Liver (tissue), 9 donors: ENCODE measurements around the gene CTAGE9. TPM values are rescaled to one million over a fixed set of nuclear protein-coding genes. Genes with fewer than 3 reads are reported as not detected.

Source experiments
- DNase-seq: peaks from one replicate; pipeline ENCODE4 v3.0.0-alpha.2; 2017; ENCODE audit warnings: low spot score
- H3K27ac ChIP-seq, 2 donors: one replicate each; pipeline ENCODE4 v1.7.0; 2013; ENCODE audit warnings: inconsistent platforms in 2 of 2, low read length in 2 of 2, control low read depth in 1 of 2, low read depth in 1 of 2, mild to moderate bottlenecking in 1 of 2
- H3K27me3 ChIP-seq, 4 donors: one replicate each; pipeline versions ENCODE4 v1.6.1 to v1.7.0; 2013; ENCODE audit warnings: low read length in 3 of 4, inconsistent platforms in 1 of 4, mild to moderate bottlenecking in 1 of 4, moderate library complexity in 1 of 4; ENCODE audit not compliant: control insufficient read depth in 4 of 4, insufficient read depth in 4 of 4
- H3K36me3 ChIP-seq, 4 donors: one replicate each; pipeline versions ENCODE4 v1.6.1 to v1.7.0; 2013; ENCODE audit warnings: low read length in 3 of 4, mild to moderate bottlenecking in 3 of 4, low read depth in 1 of 4, moderate library complexity in 1 of 4; ENCODE audit not compliant: control insufficient read depth in 4 of 4, insufficient read depth in 3 of 4
- H3K4me1 ChIP-seq, 4 donors: one replicate each; pipeline versions ENCODE4 v1.6.1 to v1.7.0; 2013; ENCODE audit warnings: low read length in 3 of 4, mild to moderate bottlenecking in 3 of 4, moderate library complexity in 1 of 4; ENCODE audit not compliant: control insufficient read depth in 4 of 4, insufficient read depth in 4 of 4
- H3K4me3 ChIP-seq, 3 donors: one replicate each; pipeline versions ENCODE4 v1.6.1 to v1.7.0; 2013; ENCODE audit warnings: low read length in 3 of 3, control low read depth in 1 of 3, low read depth in 1 of 3, mild to moderate bottlenecking in 1 of 3
- H3K9ac ChIP-seq, 2 donors: one replicate each; pipeline ENCODE4 v1.7.0; 2013; ENCODE audit warnings: low read length in 2 of 2, mild to moderate bottlenecking in 2 of 2, moderate library complexity in 2 of 2, control low read depth in 1 of 2, low read depth in 1 of 2
- H3K9me3 ChIP-seq, 4 donors: one replicate each; pipeline versions ENCODE4 v1.6.1 to v1.7.0; 2013; ENCODE audit warnings: low read length in 3 of 4; ENCODE audit not compliant: control insufficient read depth in 4 of 4
- ATF3 ChIP-seq: IDR thresholded peaks from 2 replicates; pipeline ENCODE4 v1.6.1; 2016; ENCODE audit warnings: antibody characterized with exemption
- EGR1 ChIP-seq, 2 donors: IDR thresholded peaks; 2 replicates each; pipeline ENCODE4 v1.6.1; 2016 to 2018; ENCODE audit warnings: antibody characterized with exemption in 2 of 2, low read depth in 2 of 2
- FOXA1 ChIP-seq: IDR thresholded peaks from 2 replicates; pipeline ENCODE4 v1.6.1; 2016; ENCODE audit warnings: antibody characterized with exemption
- FOXA2 ChIP-seq: IDR thresholded peaks from 2 replicates; pipeline ENCODE4 v1.6.1; 2016; ENCODE audit warnings: antibody characterized with exemption
- GABPA ChIP-seq, 2 donors: IDR thresholded peaks in 1 of 2; conservative IDR thresholded peaks in 1 of 2; 2 replicates each; pipeline ENCODE4 v1.6.1; 2016; ENCODE audit warnings: antibody characterized with exemption in 2 of 2, mild to moderate bottlenecking in 1 of 2, moderate library complexity in 1 of 2
- HNF4A ChIP-seq, 2 donors: conservative IDR thresholded peaks; 2 replicates each; pipeline ENCODE4 v1.6.1; 2016; ENCODE audit warnings: antibody characterized with exemption in 2 of 2, mild to moderate bottlenecking in 2 of 2
- HNF4G ChIP-seq: IDR thresholded peaks from 2 replicates; pipeline ENCODE4 v1.6.1; 2016; ENCODE audit warnings: antibody characterized with exemption
- JUND ChIP-seq, 2 donors: IDR thresholded peaks; 2 replicates each; pipeline ENCODE4 v1.6.1; 2016; ENCODE audit warnings: antibody characterized with exemption in 2 of 2
- NR2F2 ChIP-seq: IDR thresholded peaks from 2 replicates; pipeline ENCODE4 v1.6.1; 2016; ENCODE audit warnings: antibody characterized with exemption
- REST ChIP-seq: IDR thresholded peaks from 2 replicates; pipeline ENCODE4 v1.6.1; 2016; ENCODE audit warnings: antibody characterized with exemption, mild to moderate bottlenecking
- RXRA ChIP-seq, 2 donors: IDR thresholded peaks; 2 replicates each; pipeline ENCODE4 v1.6.1; 2017 to 2018; ENCODE audit warnings: antibody characterized with exemption in 2 of 2, mild to moderate bottlenecking in 1 of 2
- TAF1 ChIP-seq: conservative IDR thresholded peaks from 2 replicates; pipeline ENCODE4 v1.6.1; 2016; ENCODE audit warnings: antibody characterized with exemption, mild to moderate bottlenecking
- WGBS: extraction: QIAGEN DNeasy Blood & Tissue Kit; methylation state at CpG from one replicate; pipeline ENCODE4 v1.1.7; 2013; 5-methylcytosine and 5-hydroxymethylcytosine counted together
- polyA plus RNA-seq, 2 donors: library from polyadenylated mRNA; stranded (reverse) in 1 of 2; unstranded in 1 of 2; fragments of 200-250 nt in 1 of 2; fragments of >200 nt in 1 of 2; fragmentation: Nextera tagmentation in 1 of 2; extraction: Ambion mirVana in 1 of 2; gene quantifications; one replicate each; pipeline versions ENCODE4 v1.2.1 to v1.2.3, GENCODE V29; 2013 to 2015
- total RNA-seq, 2 donors: library from RNA; depleted of rRNA; stranded (reverse); fragments of >200 nt; gene quantifications; one replicate each; pipeline ENCODE4 v1.2.3, GENCODE V29; 2014
- TF ChIP-seq, protein P1 (sequence below): fragments of 150-350 bp; IDR thresholded peaks from 2 replicates; pipeline ENCODE4 v1.5.1; 2017; ENCODE audit warnings: improper control_type of control experiment, low read depth, low read length; ENCODE audit not compliant: missing input control
- TF ChIP-seq, protein P2 (sequence below): IDR thresholded peaks from 2 replicates; pipeline ENCODE4 v1.6.1; 2016; ENCODE audit warnings: antibody characterized with exemption
- TF ChIP-seq, protein P3 (sequence below): IDR thresholded peaks from 2 replicates; pipeline ENCODE4 v1.6.1; 2016; ENCODE audit warnings: antibody characterized with exemption
- donor health status: healthy.
- donor health status: healthy.
- donor health status: healthy.
- donor health status: healthy.
- donor health status: healthy.

CTAGE9 gene
- total and polyA plus RNA-seq, 4 donors = not detected

DNA sequence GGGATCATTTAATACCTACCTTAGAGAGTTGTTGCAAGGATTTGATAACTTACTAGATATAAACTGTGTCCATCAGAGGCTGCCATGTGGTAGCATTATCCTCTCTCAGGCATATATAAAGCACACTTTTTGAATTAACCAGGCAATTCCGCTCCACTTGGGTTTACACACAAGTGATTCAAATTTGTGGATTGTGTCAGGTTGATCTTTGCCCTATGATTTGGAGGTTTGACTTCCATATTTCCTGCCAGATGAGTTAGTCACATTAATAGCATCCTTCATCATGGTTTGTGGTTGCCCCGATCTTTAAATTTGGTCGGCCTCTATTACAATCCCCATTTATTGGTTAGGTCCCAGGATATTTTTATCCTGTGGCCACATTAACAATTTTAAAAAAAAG is 44.8 kb upstream of the CTAGE9 start:
- Histone ChIP-seq H3K27me3 (no peaks in the 10 kb centered on the region), H3K4me1 (no peaks in the 10 kb centered on the region), H3K36me3 (no peaks in the 10 kb centered on the region), H3K9ac (no peak overlapping the region), H3K9me3 (no peaks in the 10 kb centered on the region), H3K4me3 (no peak overlapping the region), H3K27ac (no peak overlapping the region)
- TF ChIP-seq REST (no peak), JUND (IDR thresholded peaks at IDR 0.05) (no peak), GABPA (IDR thresholded peaks at IDR 0.05 in 1 of 2, conservative IDR thresholded peaks at IDR 0.05 in 1 of 2) (no peak), HNF4A (conservative IDR thresholded peaks at IDR 0.05) (no peak), RXRA (IDR thresholded peaks at IDR 0.05) (no peak), NR2F2 (no peak), HNF4G (no peak), FOXA1 (no peak), FOXA2 (no peak), EGR1 (IDR thresholded peaks at IDR 0.05; ENCODE audit: low read depth in 2 of 2) (no peak), ATF3 (no peak), TAF1 (no peak)
- TF ChIP-seq, protein P1, sequence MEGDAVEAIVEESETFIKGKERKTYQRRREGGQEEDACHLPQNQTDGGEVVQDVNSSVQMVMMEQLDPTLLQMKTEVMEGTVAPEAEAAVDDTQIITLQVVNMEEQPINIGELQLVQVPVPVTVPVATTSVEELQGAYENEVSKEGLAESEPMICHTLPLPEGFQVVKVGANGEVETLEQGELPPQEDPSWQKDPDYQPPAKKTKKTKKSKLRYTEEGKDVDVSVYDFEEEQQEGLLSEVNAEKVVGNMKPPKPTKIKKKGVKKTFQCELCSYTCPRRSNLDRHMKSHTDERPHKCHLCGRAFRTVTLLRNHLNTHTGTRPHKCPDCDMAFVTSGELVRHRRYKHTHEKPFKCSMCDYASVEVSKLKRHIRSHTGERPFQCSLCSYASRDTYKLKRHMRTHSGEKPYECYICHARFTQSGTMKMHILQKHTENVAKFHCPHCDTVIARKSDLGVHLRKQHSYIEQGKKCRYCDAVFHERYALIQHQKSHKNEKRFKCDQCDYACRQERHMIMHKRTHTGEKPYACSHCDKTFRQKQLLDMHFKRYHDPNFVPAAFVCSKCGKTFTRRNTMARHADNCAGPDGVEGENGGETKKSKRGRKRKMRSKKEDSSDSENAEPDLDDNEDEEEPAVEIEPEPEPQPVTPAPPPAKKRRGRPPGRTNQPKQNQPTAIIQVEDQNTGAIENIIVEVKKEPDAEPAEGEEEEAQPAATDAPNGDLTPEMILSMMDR = no peak
- TF ChIP-seq, protein P2, sequence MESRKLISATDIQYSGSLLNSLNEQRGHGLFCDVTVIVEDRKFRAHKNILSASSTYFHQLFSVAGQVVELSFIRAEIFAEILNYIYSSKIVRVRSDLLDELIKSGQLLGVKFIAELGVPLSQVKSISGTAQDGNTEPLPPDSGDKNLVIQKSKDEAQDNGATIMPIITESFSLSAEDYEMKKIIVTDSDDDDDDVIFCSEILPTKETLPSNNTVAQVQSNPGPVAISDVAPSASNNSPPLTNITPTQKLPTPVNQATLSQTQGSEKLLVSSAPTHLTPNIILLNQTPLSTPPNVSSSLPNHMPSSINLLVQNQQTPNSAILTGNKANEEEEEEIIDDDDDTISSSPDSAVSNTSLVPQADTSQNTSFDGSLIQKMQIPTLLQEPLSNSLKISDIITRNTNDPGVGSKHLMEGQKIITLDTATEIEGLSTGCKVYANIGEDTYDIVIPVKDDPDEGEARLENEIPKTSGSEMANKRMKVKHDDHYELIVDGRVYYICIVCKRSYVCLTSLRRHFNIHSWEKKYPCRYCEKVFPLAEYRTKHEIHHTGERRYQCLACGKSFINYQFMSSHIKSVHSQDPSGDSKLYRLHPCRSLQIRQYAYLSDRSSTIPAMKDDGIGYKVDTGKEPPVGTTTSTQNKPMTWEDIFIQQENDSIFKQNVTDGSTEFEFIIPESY = no peak
- TF ChIP-seq, protein P3, sequence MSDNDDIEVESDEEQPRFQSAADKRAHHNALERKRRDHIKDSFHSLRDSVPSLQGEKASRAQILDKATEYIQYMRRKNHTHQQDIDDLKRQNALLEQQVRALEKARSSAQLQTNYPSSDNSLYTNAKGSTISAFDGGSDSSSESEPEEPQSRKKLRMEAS = no peak
- 96% methylated on average over 3 of the region's 3 CpGs for WGBS
- no peak for DNase-seq
